Activated CD8-positive, alpha-beta memory T cell treated with anti-CD3 and anti-CD28 coated beads for 48 hours (primary cell): Measurements from ENCODE around the gene FANK1.
"Not testable (repeated sequence)": the region's sequence is repeated elsewhere in the genome, so short reads cannot be mapped to it uniquely, and the experiment has no call there.

Experiments used
- DNase-seq, 3 experiments: peaks; one replicate each; pipeline ENCODE4 v3.0.0-alpha.2; 2020; ENCODE audit warnings: low read depth in 2 of 3, low spot score in 2 of 3

The FANK1 gene

GRCh38 chr10:125886914-125887512 is 9.4 kb upstream of the FANK1 start:
- no peak for DNase-seq

DNA sequence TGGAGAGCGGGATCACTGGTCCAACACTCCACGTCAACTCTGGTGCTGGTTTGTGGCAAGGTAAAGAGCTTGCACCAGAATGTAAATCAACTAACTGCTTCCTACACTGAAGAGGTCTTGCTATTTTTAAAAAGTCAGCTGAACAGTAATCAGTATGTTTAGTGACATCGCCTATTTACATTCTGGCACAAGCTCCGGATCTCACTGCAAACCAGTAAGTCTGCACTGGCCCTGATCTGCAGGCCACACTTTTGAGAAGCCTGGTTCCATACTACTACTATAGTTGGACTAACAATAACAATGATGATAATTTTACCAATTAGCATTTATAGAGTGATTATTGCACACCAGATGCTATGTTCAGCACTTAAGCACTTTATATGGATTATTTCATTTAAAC is 6.9 kb upstream of the FANK1 start:
- DNase-seq = not testable (repeated sequence)

GRCh38 chr10:125892402-125892801 is 4.0 kb upstream of the FANK1 start:
- DNase-seq = not testable (repeated sequence)

DNA sequence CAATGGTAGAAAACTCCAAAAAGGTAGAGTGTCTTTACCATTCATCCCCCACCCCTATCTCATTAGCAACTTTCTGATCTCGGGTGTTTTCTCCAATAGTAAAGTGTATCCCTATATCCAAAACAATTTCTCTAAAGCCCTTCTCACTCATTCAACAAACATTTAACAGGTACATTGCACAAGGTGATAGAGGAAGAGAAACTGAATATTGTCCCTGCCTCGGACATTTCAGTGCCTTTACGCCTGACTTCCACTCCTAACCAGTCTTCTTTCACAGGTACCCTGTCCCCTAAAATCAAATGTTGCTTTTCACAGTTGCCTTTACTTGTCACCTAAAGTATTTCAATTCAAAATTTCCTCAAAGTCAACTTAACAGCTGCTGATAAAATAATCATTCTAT is 2.2 kb upstream of the FANK1 start:
- not testable (repeated sequence) for DNase-seq

DNA sequence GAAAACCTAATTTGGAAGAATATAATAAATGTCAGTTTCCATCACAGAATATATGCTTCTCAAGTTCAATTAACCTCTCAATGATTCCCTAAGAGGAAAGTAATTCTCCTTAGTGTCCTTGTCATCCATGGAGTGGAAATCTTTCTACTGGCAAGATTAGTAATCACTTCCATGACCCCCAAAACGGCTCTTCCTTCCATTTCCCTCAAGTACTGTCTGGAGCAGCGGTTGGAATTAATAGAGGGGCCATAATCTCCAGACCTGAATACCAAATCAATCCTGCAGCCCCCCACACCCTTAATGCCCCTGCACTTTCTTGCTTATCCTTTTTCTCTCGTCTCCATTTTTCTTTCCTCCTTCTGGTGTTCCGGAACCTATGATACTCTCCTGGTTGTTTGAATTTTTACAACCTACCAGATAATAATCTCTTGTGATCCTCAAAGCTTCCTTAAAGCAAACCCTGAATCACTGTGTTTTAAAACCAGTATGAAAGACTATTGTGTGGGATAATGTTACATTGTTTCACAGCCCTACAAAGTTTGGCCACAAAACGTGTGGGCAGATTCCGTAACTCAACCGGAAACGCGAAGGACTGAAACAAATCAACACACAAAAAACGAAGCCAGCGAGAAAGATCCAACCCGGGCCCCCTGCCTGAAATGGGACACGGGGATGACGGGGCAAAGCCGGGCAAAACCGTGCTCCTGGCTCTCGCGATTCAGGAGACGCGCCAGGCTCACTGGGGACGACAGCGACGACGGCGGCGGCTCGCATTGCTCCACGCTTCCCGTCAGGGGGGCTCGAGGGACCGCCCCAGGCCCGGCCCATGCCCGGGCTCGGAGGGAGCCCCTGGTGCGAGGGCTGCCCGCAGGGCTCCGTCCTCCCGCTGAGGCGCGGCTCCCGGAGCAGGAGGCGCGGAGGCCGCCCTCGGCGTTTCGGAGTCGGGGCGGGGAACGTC is 955 bp upstream of the FANK1 start:
- peak; percentile 17 to 19 (median 18) for DNase-seq

DNA sequence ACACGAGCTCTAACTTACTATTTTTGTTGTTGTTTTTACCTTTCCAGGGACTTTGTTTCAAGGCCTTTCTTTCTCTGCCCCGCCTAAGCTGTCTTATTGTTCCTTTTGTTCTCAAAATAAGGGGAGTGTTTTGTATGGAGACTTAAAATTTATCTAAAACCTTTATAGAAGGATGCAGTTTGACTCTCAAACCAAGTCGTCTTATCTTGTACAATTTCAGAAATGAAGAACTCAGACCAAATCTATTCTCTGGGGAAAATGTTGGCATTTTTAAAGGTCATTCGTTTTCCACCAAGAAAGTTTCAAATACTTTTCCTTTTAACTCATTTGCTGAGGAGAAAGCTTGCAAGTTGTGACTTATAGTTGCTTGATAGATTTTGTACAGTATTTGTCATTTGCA is 953 bp downstream of the FANK1 start:
- DNase-seq = not testable (repeated sequence)

DNA sequence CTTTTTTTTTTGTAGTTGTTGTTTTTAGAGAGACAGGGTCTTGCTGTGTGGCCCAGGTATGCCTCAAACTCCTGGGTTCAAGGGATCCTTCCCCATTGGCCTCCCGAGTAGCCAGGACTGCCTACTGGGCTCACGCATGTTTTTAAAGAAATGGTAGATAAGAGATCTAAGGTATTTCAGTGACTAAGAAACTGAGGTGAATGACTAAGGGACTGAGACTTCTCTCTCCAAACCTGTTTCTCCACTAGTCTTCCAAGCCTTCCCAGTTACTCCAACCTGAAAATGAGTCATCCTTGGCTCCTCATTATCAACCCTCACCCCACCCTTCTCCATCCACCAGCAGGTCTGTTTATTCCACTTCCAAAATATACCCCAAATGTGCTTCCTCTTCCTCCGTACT is 4.6 kb downstream of the FANK1 start:
- not testable (repeated sequence) for DNase-seq

GRCh38 chr10:125903135-125903640 is 6.8 kb downstream of the FANK1 start:
- not testable (repeated sequence) for DNase-seq

DNA sequence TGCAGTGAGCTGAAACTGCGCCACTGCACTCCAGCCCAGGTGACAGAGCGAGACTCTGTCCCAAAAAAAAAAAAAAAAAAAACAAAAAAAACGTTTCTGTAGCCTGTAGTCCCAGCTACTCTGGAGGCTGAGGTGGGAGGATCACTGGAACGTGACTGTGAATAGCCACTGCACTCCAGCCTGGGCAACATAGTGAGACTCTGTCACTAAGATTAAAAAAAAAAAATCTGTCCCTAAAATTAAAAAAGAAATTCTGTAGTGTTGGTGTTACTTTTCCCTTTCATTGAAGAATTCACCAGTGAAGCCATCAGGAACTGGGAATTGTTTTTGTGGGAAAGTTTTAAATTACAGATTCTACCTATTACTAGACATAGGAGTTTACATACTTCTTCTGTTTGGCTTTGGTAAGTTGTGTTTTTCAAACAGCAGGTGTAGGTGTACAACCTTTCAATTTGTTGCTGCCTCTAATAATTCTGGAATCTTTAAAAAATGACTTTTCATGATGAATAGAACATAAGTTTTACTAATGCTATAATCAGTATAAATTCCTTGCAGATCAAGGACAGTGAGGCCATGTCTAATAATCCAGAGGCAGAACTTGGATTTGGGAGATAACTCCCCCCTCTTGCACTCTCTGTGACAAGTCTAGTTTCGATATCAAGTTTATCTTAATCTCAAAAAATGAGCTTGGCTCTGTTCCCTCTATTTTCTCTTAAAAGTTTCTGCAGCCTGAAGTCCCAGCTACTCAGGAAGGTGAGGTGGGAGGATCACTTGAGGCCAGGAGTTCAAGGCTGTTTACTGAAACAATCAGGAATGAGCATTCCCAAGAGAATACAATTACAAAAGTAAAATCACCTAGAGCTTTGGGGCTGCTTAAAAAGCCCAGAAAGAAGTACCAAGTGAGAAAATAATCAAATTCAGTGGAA is 9.0 kb downstream of the FANK1 start:
- DNase-seq = not testable (repeated sequence)

DNA sequence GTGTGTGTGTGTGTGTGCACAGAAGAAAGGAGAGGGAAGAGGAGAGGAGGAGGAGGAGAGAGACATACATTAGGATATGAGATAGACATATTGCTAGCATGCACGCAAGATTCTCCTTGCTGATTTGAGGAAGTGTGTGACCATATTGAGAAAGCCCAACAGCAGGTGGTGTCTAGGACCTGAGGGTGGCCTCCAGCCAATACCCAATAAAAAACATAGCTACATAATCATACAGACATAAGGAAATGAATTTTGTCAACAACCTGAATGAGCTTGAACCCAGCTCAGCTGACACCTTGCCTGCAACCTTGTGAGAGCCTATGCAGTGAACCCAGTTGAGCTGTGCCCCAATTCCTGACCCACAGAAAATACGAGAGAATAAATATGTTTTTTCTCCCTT is 11.2 kb downstream of the FANK1 start:
- DNase-seq = not testable (repeated sequence)

GRCh38 chr10:125908813-125909212 is 12.4 kb downstream of the FANK1 start:
- not testable (repeated sequence) for DNase-seq

GRCh38 chr10:125909491-125909890 is 13.1 kb downstream of the FANK1 start:
- not testable (repeated sequence) for DNase-seq

DNA sequence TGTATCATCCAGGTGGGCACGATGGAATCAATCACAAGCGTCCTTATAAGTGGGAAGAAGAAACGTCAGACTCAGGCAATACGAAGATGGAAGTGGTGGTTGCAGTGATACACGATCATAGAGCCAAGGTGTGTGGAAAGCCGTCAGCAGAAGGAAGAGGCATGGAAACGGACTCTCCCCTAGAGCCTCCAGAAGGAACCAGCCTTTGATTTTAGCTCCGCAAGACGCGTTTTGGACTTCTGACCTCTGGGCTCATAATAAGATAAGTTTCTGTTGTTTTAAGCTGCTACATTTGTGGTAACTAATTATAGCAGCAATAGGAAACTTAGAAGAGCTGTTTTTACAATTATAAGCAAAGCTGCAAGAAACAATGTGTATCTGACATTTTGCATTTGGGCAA is 14.8 kb downstream of the FANK1 start:
- DNase-seq = no peak

- no peak for DNase-seq
Observed at GRCh38 chr10:125911990-125912389, 15.6 kb downstream of the FANK1 start.

- DNase-seq = not testable (repeated sequence)
Observed at GRCh38 chr10:125913277-125913676, 16.9 kb downstream of the FANK1 start.

DNA sequence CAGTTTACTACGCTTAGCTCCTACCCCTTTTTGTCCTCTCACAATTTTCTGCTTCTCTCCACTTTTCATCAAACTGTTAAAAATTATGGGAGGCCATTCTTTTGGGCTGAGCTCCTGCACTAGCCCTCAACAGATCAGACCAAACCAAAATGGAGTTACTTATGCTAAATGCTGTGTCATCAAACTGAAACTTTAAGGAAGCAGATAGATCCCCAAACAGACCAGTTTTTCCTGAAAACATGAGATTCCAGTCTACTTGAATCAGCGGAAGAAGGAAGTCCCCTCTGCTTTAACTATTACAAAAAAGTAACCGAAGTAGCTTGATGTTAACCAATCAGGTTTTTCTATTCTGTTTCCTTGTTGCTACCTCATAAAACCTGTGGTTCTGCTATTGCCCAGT is 20.6 kb downstream of the FANK1 start:
- no peak for DNase-seq

GRCh38 chr10:125917704-125918361 is 21.5 kb downstream of the FANK1 start:
- not testable (repeated sequence) for DNase-seq

- not testable (repeated sequence) for DNase-seq
Observed at GRCh38 chr10:125921643-125922306, 25.4 kb downstream of the FANK1 start.

DNA sequence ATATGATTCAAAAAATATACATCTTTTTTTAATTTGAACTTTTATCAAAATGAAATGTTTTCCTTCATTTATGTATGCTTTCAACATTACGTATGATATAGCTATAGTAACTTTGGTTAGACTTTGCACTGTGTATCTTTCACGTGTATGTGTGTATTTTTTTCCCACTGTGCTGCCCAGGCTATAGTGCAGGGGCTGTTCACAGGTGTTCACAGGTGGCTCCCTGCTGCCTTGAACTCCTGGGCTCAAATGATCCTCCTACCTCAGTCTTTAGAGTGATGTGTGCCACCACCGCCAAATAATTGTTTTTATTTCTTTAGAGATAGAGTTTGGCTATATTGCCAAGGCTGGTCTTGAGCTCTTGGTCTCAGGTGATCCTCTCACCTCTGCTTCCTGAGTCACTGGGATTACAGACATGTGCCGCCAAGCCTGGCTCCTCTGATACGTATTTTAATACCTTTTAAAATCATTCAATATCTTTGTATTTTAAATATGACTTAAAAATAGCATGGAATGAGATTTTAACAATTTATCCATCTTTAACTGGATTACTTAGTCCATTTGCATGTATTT is 29.0 kb downstream of the FANK1 start:
- no peak for DNase-seq

GRCh38 chr10:125926247-125926646 is 29.9 kb downstream of the FANK1 start:
- no peak for DNase-seq
